ENCODE measurements around the gene KLK6.

Gene KLK6

GRCh38 chr19:50911206-50912101, 57.9 kb downstream of the KLK6 start, which contains the start of gene KLK4:
TSS of gene KLK4 (minus strand) at chr19:50911395. CDS start at chr19:50910738, 657 bp downstream.
- Histone ChIP-seq H3K36me3 (ENCODE audit: control insufficient read depth, insufficient read depth, low read length) (no peaks in the 10 kb centered on the region), H3K4me3 (replicated peaks; ENCODE audit: low read depth, low read length) (no peak within 1 kb of the TSS), H3K27me3 (replicated peaks; ENCODE audit: control insufficient read depth, insufficient read depth, low read length) (peaks cover 2% of the 10 kb centered on the region)
- no peak for DNase-seq (ENCODE audit: extremely low read depth, insufficient read length)
- TF ChIP-seq, protein P1, sequence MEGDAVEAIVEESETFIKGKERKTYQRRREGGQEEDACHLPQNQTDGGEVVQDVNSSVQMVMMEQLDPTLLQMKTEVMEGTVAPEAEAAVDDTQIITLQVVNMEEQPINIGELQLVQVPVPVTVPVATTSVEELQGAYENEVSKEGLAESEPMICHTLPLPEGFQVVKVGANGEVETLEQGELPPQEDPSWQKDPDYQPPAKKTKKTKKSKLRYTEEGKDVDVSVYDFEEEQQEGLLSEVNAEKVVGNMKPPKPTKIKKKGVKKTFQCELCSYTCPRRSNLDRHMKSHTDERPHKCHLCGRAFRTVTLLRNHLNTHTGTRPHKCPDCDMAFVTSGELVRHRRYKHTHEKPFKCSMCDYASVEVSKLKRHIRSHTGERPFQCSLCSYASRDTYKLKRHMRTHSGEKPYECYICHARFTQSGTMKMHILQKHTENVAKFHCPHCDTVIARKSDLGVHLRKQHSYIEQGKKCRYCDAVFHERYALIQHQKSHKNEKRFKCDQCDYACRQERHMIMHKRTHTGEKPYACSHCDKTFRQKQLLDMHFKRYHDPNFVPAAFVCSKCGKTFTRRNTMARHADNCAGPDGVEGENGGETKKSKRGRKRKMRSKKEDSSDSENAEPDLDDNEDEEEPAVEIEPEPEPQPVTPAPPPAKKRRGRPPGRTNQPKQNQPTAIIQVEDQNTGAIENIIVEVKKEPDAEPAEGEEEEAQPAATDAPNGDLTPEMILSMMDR (IDR thresholded peaks at IDR 0.05; ENCODE audit: insufficient read depth, low read length, poor library complexity, severe bottlenecking): no peak

DNA sequence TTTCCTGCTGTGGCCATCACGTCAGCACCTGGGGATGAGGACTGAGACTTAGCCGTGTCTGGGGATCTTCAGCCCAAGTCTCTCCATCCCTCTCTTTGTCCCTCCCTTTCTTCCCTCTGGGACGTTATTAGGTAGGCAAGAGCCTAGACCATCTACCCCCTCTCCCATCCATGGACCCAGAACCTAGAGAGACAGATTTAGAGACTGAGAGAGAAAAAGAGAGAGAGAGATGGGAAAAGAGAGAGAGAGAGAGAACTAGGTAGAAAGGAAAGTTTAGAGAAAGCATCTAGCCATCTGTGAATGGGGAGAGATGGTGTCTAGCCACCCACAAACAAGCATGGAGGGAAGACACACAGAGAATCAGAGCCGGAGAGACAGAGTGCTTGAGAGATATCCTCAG, 58.7 kb downstream of the KLK6 start:
- no peak for DNase-seq (ENCODE audit: extremely low read depth, insufficient read length)
- TF ChIP-seq, protein P1 (IDR thresholded peaks at IDR 0.05; ENCODE audit: insufficient read depth, low read length, poor library complexity, severe bottlenecking): no peak
- H3K36me3 ChIP-seq (ENCODE audit: control insufficient read depth, insufficient read depth, low read length): no peaks in the 10 kb centered on the region
- H3K27me3 ChIP-seq (replicated peaks; ENCODE audit: control insufficient read depth, insufficient read depth, low read length): peaks cover 2% of the 10 kb centered on the region
- no peak overlapping the region for H3K4me3 ChIP-seq (replicated peaks; ENCODE audit: low read depth, low read length)

DNA sequence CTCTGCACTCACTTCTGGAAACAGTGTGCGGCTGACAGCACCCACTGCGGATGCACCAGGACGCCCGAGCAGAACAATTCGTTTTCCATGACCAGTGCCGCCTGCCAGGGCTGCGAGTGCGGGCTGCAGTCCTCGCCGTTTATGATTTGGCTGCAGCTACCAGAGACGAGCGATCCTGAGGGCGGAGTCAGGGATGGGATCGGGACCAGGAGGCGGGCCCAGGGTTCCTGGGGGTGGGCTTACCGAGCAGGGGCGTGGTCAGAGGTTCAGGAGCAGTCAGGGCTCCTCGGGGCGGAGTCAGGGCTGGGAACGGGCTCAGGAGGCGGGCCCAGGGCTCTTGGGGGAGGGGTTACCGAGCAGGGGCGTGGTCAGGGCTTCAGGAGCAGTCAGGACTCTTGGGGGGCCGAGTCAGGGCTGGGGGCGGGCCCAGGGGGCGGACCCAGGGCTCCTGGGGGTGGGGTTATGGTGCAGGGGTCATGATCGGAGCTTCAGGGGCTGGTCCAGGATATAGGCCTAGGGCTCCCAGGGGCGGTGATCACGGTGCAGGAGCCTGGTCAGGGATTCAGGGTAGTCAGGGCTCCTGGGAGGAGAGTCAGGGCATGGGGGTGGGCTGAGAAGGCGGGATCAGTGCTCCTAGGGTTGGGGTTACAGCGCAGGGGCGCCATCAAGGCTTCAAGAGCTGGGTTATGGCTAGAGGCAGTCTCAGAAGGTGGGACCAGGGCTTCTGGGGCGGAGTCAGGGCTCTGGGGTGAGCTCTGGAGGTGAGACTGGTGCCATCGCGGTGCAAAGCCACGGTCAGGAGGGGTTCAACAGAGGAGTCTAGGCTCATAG, 59.9 kb downstream of the KLK6 start:
- Histone ChIP-seq H3K27me3 (replicated peaks; ENCODE audit: control insufficient read depth, insufficient read depth, low read length) (peaks cover 2% of the 10 kb centered on the region), H3K4me3 (replicated peaks; ENCODE audit: low read depth, low read length) (no peak overlapping the region), H3K36me3 (ENCODE audit: control insufficient read depth, insufficient read depth, low read length) (no peaks in the 10 kb centered on the region)
- TF ChIP-seq, protein P1 (IDR thresholded peaks at IDR 0.05; ENCODE audit: insufficient read depth, low read length, poor library complexity, severe bottlenecking): no peak
- DNase-seq (ENCODE audit: extremely low read depth, insufficient read length): peak; percentile 80

All from GM06990 (cell line).